HepG2 (cell line): ENCODE data around the gene UTF1. TPM values are rescaled to one million over a fixed set of nuclear protein-coding genes. Genes with fewer than 3 reads are reported as not detected.

Experiments used
- ATAC-seq: fragments of 200-7000 bp; cut with Tn5 transposase; 3 replicates; pipeline ENCODE4 v1.9.1; 2020; ENCODE audit warnings: mild to moderate bottlenecking, moderate library complexity
- BruUV-seq: library from RNA; stranded (reverse); fragments of 400-500 nt; replicated peaks from 2 replicates; lab custom pipeline; 2021; lab: Mats Ljungman, UMichigan
- CTCF ChIA-PET: fragments of 300-600 bp; formaldehyde crosslinking; extraction: SDS; loops from one replicate; lab custom pipeline; 2021; ENCODE audit warnings: low total read pairs, inconsistent platforms, low intra/inter-chr PET ratio; lab: Yijun Ruan, JAX
- POLR2A ChIA-PET: fragments of 350-600 bp; sonication (Branson Sonifier 250); formaldehyde crosslinking; loops from one replicate; lab custom pipeline; 2020; ENCODE audit warnings: antibody characterized with exemption, inconsistent platforms; lab: Yijun Ruan, JAX
- DNase-seq: peaks from one replicate; pipeline ENCODE4 v3.0.0-alpha.2; 2015; ENCODE audit warnings: low spot score
- FAIRE-seq: peaks from 3 replicates; lab custom pipeline; 2011; peaks lifted over from hg19 to GRCh38; lab: Jason Lieb, UNC
- H2AFZ ChIP-seq: one replicate; pipeline ENCODE4 v1.6.1; 2011; ENCODE audit warnings: low read length, inconsistent platforms
- H3K27ac ChIP-seq: fragments of 300-600 bp; 3 replicates; pipeline ENCODE4 v1.8.0; 2011; ENCODE audit warnings: mixed run types, mild to moderate bottlenecking, mixed read lengths, low read length, inconsistent platforms; ENCODE audit not compliant: insufficient read depth; ENCODE audit errors: extremely low read length
- H3K27me3 ChIP-seq, 2 experiments: fragments of 200-600 bp in 1 of 2; 2 replicates in 1 of 2; 3 replicates in 1 of 2; pipeline versions ENCODE4 v1.6.0 to v1.8.0; 2011; ENCODE audit warnings: low read length in 2 of 2, mild to moderate bottlenecking in 2 of 2, moderate library complexity in 2 of 2, inconsistent platforms in 1 of 2; ENCODE audit not compliant: insufficient read depth in 2 of 2, control insufficient read depth in 1 of 2
- H3K36me3 ChIP-seq, 2 experiments: fragments of 200-600 bp in 1 of 2; replicated peaks in 1 of 2; 2 replicates in 1 of 2; 3 replicates in 1 of 2; pipeline versions ENCODE4 v1.5.1 to v1.8.0; 2011; ENCODE audit warnings: low read length in 2 of 2, inconsistent platforms in 1 of 2; ENCODE audit not compliant: insufficient read depth in 2 of 2, control insufficient read depth in 1 of 2
- H3K4me1 ChIP-seq: 2 replicates; pipeline ENCODE4 v1.5.1; 2012; ENCODE audit warnings: low read length, inconsistent platforms; ENCODE audit not compliant: insufficient read depth
- H3K4me2 ChIP-seq: 2 replicates; pipeline ENCODE4 v1.6.0; 2011; ENCODE audit warnings: low read depth, low read length, inconsistent platforms
- H3K4me3 ChIP-seq, 3 experiments: fragments of 200-600 bp in 1 of 3; sonication (generic), shearing (Covaris generic) in 1 of 3; replicated peaks in 1 of 3; 2 replicates each; pipeline ENCODE4 v1.5.1; 2011 to 2016; ENCODE audit warnings: low read length in 3 of 3, inconsistent platforms in 2 of 3, low read depth in 2 of 3, mild to moderate bottlenecking in 2 of 3, control low read depth in 1 of 3, mixed read lengths in 1 of 3; ENCODE audit not compliant: insufficient read depth in 1 of 3
- H3K79me2 ChIP-seq: one replicate; pipeline ENCODE4 v1.6.1; 2011; ENCODE audit warnings: low read length, inconsistent platforms; ENCODE audit not compliant: insufficient read depth
- H3K9ac ChIP-seq: 2 replicates; pipeline ENCODE4 v1.6.0; 2011; ENCODE audit warnings: mild to moderate bottlenecking, low read depth, low read length, inconsistent platforms; ENCODE audit not compliant: insufficient read depth
- H3K9me3 ChIP-seq: 2 replicates; pipeline ENCODE4 v1.5.1; 2012; ENCODE audit warnings: mild to moderate bottlenecking, low read length
- H4K20me1 ChIP-seq: 2 replicates; pipeline ENCODE4 v1.6.0; 2011; ENCODE audit warnings: inconsistent platforms, mild to moderate bottlenecking, low read length, moderate library complexity; ENCODE audit not compliant: insufficient read depth
- AGO2 ChIP-seq: fragments of 200-400 bp; formaldehyde crosslinking; optimal IDR thresholded peaks from 2 replicates; pipeline ENCODE3; 2017; ENCODE audit warnings: mild to moderate bottlenecking, low read depth, low read length, moderate library complexity
- MED1 ChIP-seq: sonication (generic); formaldehyde crosslinking; IDR thresholded peaks from 2 replicates; pipeline ENCODE4 v1.4.0; 2020; ENCODE audit warnings: missing genetic modification reagents
- MTA3 ChIP-seq: sonication (generic); formaldehyde crosslinking; IDR thresholded peaks from 2 replicates; pipeline ENCODE4 v1.4.0; 2020; ENCODE audit warnings: missing genetic modification reagents
- NAIF1 ChIP-seq: sonication (generic); formaldehyde crosslinking; IDR thresholded peaks from 2 replicates; pipeline ENCODE4 v1.5.0; 2020; ENCODE audit warnings: mild to moderate bottlenecking, missing genetic modification reagents, borderline replicate concordance
- NR2C2 ChIP-seq: sonication (generic); formaldehyde crosslinking; IDR thresholded peaks from 2 replicates; pipeline ENCODE4 v1.4.0; 2020; ENCODE audit warnings: missing genetic modification reagents, mild to moderate bottlenecking, moderate library complexity, borderline replicate concordance
- POLR2A ChIP-seq, 2 experiments: IDR thresholded peaks; 2 replicates each; pipeline ENCODE4 v1.6.1; 2011; ENCODE audit warnings: low read depth in 2 of 2, low read length in 2 of 2, mild to moderate bottlenecking in 1 of 2, moderate library complexity in 1 of 2; ENCODE audit not compliant: insufficient read depth in 1 of 2
- SOX5 ChIP-seq: IDR thresholded peaks from 2 replicates; pipeline ENCODE4 v1.6.1; 2016; ENCODE audit warnings: borderline replicate concordance
- TCF12 ChIP-seq, 2 experiments: fragments of 450-650 bp in 1 of 2; sonication (generic) in 1 of 2; formaldehyde crosslinking in 1 of 2; IDR thresholded peaks; 2 replicates each; pipeline versions ENCODE4 v1.6.1 to v1.8.0; 2017 to 2022; ENCODE audit warnings: antibody characterized with exemption in 1 of 2, mild to moderate bottlenecking in 1 of 2, missing genetic modification reagents in 1 of 2, moderate library complexity in 1 of 2
- ZNF616 ChIP-seq: sonication (generic); formaldehyde crosslinking; IDR thresholded peaks from 2 replicates; pipeline ENCODE4 v1.5.0; 2020; ENCODE audit warnings: low read depth, mild to moderate bottlenecking, missing genetic modification reagents
- ZNF761 ChIP-seq: sonication (generic); formaldehyde crosslinking; conservative IDR thresholded peaks from 2 replicates; pipeline ENCODE4 v1.4.0; 2020; ENCODE audit warnings: mild to moderate bottlenecking, missing genetic modification reagents
- WGBS: methylation state at CpG from one replicate; pipeline ENCODE4 v1.1.6; 2017; ENCODE audit warnings: low lambda C conversion rate; 5-methylcytosine and 5-hydroxymethylcytosine counted together
- in situ Hi-C: cut with HindIII; loops from 2 replicates; pipeline ENCODE4 v1.10.0; 2017; ENCODE audit warnings: low pct_unique_long_range_greater_than_20kb; ENCODE audit not compliant: extremely low pct_ligation_motif_present
- intact Hi-C: fragments of 100-400 bp; cut with micrococcal nuclease; formaldehyde crosslinking; loops from one replicate; pipeline ENCODE4 v1.10.0; 2022; ENCODE audit not compliant: unreplicated experiment
- polyA plus RNA-seq, 8 experiments: library from polyadenylated mRNA; depleted of rRNA in 3 of 8; stranded (reverse) in 7 of 8; unstranded in 1 of 8; fragments of >200 nt; fragmentation: Illumina TruSeq in 4 of 8; extraction: Trizol in 4 of 8; gene quantifications; 2 replicates each; pipeline versions ENCODE4 v1.2.1 to v1.2.3, GENCODE V29; 2011 to 2016; ENCODE audit warnings: low read depth in 4 of 8, missing spikeins in 1 of 8, mixed read lengths in 1 of 8; ENCODE audit not compliant: insufficient read depth in 1 of 8
- total RNA-seq, 5 experiments: library from RNA; depleted of rRNA; stranded (reverse); fragments of >200 nt; fragmentation: Illumina TruSeq; extraction: Trizol; gene quantifications; 2 replicates each; pipeline ENCODE4 v1.2.3, GENCODE V29; 2016; ENCODE audit warnings: low read depth in 1 of 5
- TF ChIP-seq, protein P1 (sequence below): sonication (generic); formaldehyde crosslinking; IDR thresholded peaks from 2 replicates; pipeline ENCODE4 v1.4.0; 2020; ENCODE audit warnings: missing genetic modification reagents
- TF ChIP-seq, protein P2 (sequence below): sonication (generic); formaldehyde crosslinking; IDR thresholded peaks from 2 replicates; pipeline ENCODE4 v1.8.0; 2022; ENCODE audit warnings: low read depth, missing genetic modification reagents

The UTF1 gene
- total and polyA plus RNA-seq, 2 of the 13 experiments (the other 11 are each of a cell fraction or from before 2014, with no cell fraction given), result not detected

DNA sequence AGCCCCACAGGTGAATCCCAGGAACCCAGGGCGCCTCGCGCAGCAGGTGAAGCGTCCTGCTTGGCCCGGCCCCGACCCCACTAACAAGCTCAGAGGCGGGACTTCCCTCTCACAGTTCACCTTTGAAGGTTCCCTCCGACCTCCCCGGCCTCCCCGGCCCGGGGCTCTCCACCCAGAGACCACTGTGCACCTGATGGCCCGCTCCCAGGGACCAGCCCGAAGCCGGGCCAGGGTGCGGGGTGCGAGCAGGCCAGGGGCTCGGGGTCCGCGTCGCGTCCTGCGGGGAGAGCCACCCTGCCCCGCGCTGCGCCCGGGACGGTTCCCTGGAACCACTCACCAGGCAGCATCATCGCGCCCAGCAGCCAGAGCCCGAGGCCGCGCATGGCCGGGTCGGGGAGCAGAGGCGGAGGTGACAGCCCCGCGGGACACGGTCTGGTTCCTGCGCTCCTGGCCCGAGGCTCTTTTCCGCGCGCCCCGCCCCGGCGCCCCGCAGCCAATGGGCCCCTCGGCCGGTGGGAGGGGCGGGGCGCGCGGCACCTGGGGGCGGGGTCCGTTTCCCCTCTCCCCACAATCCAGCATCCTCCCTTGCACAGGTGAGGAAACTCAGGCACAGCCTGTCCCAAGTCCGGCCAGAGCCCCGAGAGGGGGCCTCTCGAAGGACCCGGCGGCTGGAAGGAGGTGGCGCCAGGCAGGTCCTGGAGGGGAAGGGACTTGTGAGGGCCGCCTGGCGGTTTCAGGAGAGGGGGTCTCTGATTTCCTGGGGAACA is 46.6 kb downstream of the UTF1 start, which contains the start of gene ADAM8:
TSS of gene ADAM8 (minus strand) at position 434 of the 767 bp plus-strand sequence. CDS start at position 383, 51 bp downstream.
- ATAC-seq, result no peak
- in situ Hi-C loops, result no loop called here
- BruUV-seq, result no TSS peak
- H3K79me2 ChIP-seq, result no peaks in the 10 kb centered on the region
- no peak within 1 kb of the TSS for H3K9ac ChIP-seq
- H3K27ac ChIP-seq, result no peak within 1 kb of the TSS
- intact Hi-C loops, result no loop called here
- H3K4me1 ChIP-seq, result peaks cover 23% of the 10 kb centered on the region
- H3K27me3 ChIP-seq, result peaks cover 0 to 21% of the 10 kb centered on the region in 2 experiments; a peak in 3 of 5 replicates
- H3K4me2 ChIP-seq, result peak within 1 kb of the TSS; percentile 60; the same call in 1 of the 2 replicates
- no peak for FAIRE-seq
- ChIA-PET POLR2A (no interaction called here), CTCF (no interaction called here)
- H3K36me3 ChIP-seq, result peaks cover 6 to 11% of the 10 kb centered on the region in 2 experiments; a peak in 2 of 5 replicates
- no peak for DNase-seq
- H4K20me1 ChIP-seq, result peaks cover 7% of the 10 kb centered on the region; the same call in 1 of the 2 replicates
- H3K9me3 ChIP-seq, result no peaks in the 10 kb centered on the region
- H3K4me3 ChIP-seq, result peak within 1 kb of the TSS in 1 of 3 experiments; percentile 48; a peak in 1 of 6 replicates
- WGBS, result 72% methylated on average over 26 of the region's 63 CpGs
- H2AFZ ChIP-seq, result no peak within 1 kb of the TSS
- TF ChIP-seq SOX5 (CRISPR knock-in tag) (no peak), AGO2 (peak; percentile 25), TCF12 (IDR thresholded peaks at IDR 0.05) (no peak), TCF12 (CRISPR knock-in tag; IDR thresholded peaks at IDR 0.05) (no peak)
- TF ChIP-seq, all 625 proteins: peak for 1

DNA sequence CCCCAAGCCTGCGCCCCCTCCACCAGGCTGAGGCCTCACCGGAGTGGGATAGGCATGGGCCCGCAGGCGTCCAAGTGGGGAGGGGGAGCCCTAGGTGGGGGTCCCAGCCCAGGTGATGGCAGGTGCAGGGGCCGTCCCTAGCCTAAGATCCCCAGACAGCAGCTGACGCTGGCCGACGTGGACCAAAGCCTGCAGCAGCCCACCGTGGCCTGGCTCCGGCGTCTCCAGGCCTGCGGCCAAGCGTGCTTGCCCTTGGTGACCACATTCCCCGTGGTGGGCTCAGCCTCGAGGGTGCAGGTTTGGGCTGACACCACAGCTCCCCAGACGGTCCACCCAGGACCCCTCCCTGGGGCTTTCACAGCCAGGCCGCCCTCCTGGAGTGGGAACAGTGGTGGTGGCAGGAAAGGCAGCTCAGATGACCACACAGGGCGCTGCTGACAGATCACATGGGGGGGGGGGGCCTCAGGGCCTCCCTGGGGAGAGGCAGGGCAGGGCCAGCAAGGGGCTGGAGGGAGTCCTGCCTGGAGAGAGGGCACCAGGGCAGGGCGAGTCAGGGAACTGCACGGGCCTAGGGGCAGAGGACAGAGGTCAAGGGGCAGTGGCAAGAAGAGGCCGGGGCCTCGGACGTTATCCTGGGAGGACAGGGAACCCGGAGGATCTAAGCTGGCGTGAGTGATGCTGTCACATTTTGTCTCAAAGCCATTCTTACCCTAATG is 47.4 kb downstream of the UTF1 start:
- Histone ChIP-seq H3K79me2 (no peaks in the 10 kb centered on the region), H3K27ac (no peak overlapping the region), H3K9me3 (no peaks in the 10 kb centered on the region), H4K20me1 (peaks cover 7% of the 10 kb centered on the region; the same call in 1 of the 2 replicates), H3K9ac (no peak overlapping the region), H3K36me3 (peaks cover 7 to 15% of the 10 kb centered on the region in 2 experiments; a peak in 3 of 5 replicates), H2AFZ (no peak overlapping the region), H3K4me3 (peak overlapping the region in 1 of 3 experiments; percentile 48; a peak in 1 of 6 replicates), H3K27me3 (peaks cover 0 to 21% of the 10 kb centered on the region in 2 experiments; a peak in 3 of 5 replicates), H3K4me2 (peak overlapping the region; percentile 60), H3K4me1 (peaks cover 23% of the 10 kb centered on the region)
- 19% methylated on average over 10 of the region's 25 CpGs for WGBS
- in situ Hi-C loops (no loop called here), intact Hi-C loops (no loop called here)
- DNase-seq (no peak), FAIRE-seq (no peak), ATAC-seq (peak; percentile 18)
- no TSS peak for BruUV-seq
- POLR2A ChIA-PET, result interaction anchor here (1.2 kb wide), 1 partner anchor 20 kb away, joined by 6 read pairs; no protein-coding TSS in a partner anchor
- CTCF ChIA-PET, result no interaction called here
- TF ChIP-seq, protein P1, sequence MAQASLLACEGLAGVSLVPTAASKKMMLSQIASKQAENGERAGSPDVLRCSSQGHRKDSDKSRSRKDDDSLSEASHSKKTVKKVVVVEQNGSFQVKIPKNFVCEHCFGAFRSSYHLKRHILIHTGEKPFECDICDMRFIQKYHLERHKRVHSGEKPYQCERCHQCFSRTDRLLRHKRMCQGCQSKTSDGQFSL, result 0 out of 2 replicates have a peak, but pooled peaks have one; percentile 35
- TF ChIP-seq MTA3 (CRISPR knock-in tag) (no peak), ZNF761 (CRISPR knock-in tag) (no peak), AGO2 (peak; percentile 82), NAIF1 (CRISPR knock-in tag) (no peak), ZNF616 (CRISPR knock-in tag) (no peak), POLR2A (IDR thresholded peaks at IDR 0.05; ENCODE audit: insufficient read depth in 1 of 2, low read depth in 2 of 2, low read length in 2 of 2) (0 out of 4 replicates have a peak, but pooled peaks of 1 of the 2 experiments have one; percentile 9), MED1 (CRISPR knock-in tag) (no peak), NR2C2 (peak; percentile 62)
- TF ChIP-seq, protein P2, sequence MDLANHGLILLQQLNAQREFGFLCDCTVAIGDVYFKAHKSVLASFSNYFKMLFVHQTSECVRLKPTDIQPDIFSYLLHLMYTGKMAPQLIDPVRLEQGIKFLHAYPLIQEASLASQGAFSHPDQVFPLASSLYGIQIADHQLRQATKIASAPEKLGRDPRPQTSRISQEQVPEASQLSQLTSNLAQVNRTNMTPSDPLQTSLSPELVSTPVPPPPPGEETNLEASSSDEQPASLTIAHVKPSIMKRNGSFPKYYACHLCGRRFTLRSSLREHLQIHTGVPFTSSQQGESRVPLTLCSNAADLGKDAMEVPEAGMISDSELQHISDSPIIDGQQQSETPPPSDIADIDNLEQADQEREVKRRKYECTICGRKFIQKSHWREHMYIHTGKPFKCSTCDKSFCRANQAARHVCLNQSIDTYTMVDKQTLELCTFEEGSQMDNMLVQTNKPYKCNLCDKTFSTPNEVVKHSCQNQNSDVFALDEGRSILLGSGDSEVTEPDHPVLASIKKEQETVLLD (CRISPR knock-in tag), result no peak
